Activated CD4-positive, alpha-beta T cell treated with anti-CD3 and anti-CD28 coated beads for 1 hour (primary cell): ENCODE measurements around the gene ADCK2.
"Not testable (repeated sequence)": the region's sequence is repeated elsewhere in the genome, so short reads cannot be mapped to it uniquely, and the experiment has no call there.

Experiments
- DNase-seq: peaks from one replicate; pipeline ENCODE4 v3.0.0-alpha.2; 2020

The ADCK2 gene

GRCh38 chr7:140672382-140673062 lies at the start of gene ADCK2:
Gene ADCK2 (plus strand): TSS chr7:140672945. CDS start chr7:140673331, 386 bp downstream.
- DNase-seq = peak; percentile 34

GRCh38 chr7:140623980-140624379 lies 48.8 kb upstream of the ADCK2 start:
- DNase-seq = no peak

GRCh38 chr7:140624392-140625191 lies 48.2 kb upstream of the ADCK2 start:
- DNase-seq = no peak

- not testable (repeated sequence) for DNase-seq
Observed at GRCh38 chr7:140625192-140625558, 47.6 kb upstream of the ADCK2 start.

GRCh38 chr7:140625908-140626868 lies 46.6 kb upstream of the ADCK2 start:
- DNase-seq = no peak

- no peak for DNase-seq
Observed at GRCh38 chr7:140631021-140631420, 41.7 kb upstream of the ADCK2 start.

- DNase-seq = no peak
Observed at GRCh38 chr7:140631602-140632001, 41.1 kb upstream of the ADCK2 start.

GRCh38 chr7:140635345-140635744 lies 37.4 kb upstream of the ADCK2 start:
- DNase-seq = no peak

- DNase-seq = no peak
Observed at GRCh38 chr7:140635816-140636215, 36.9 kb upstream of the ADCK2 start.

- DNase-seq = no peak
Observed at GRCh38 chr7:140637400-140637799, 35.3 kb upstream of the ADCK2 start.

GRCh38 chr7:140638173-140638791 lies 34.5 kb upstream of the ADCK2 start:
- no peak for DNase-seq

GRCh38 chr7:140639366-140640053 lies 33.2 kb upstream of the ADCK2 start:
- DNase-seq = no peak

- DNase-seq = no peak
Observed at GRCh38 chr7:140640060-140640637, 32.6 kb upstream of the ADCK2 start.

- DNase-seq = no peak
Observed at GRCh38 chr7:140640727-140641523, 31.8 kb upstream of the ADCK2 start, which contains the start of gene DENND2A. Gene DENND2A (minus strand): TSS chr7:140640813. CDS start chr7:140602397, 38,416 bp downstream.

GRCh38 chr7:140641524-140642195 lies 31.1 kb upstream of the ADCK2 start:
- DNase-seq = no peak

- DNase-seq = no peak
Observed at GRCh38 chr7:140643416-140643815, 29.3 kb upstream of the ADCK2 start.

- not testable (repeated sequence) for DNase-seq
Observed at GRCh38 chr7:140644761-140645160, 28.0 kb upstream of the ADCK2 start.

GRCh38 chr7:140645166-140645900 lies 27.4 kb upstream of the ADCK2 start:
- no peak for DNase-seq

- DNase-seq = no peak
Observed at GRCh38 chr7:140646931-140647647, 25.7 kb upstream of the ADCK2 start.
